HG02973 (cell line): ENCODE results near the gene MAP3K10.
"Not testable (repeated sequence)": the region's sequence is repeated elsewhere in the genome, so short reads cannot be mapped to it uniquely, and the experiment has no call there.

Experiments used
- ATAC-seq: cut with Tn5 transposase; IDR thresholded peaks from one replicate; pipeline ENCODE4 v1.9.1; 2021; ENCODE audit warnings: moderate library complexity; ENCODE audit not compliant: unreplicated experiment

The MAP3K10 gene

GRCh38 chr19:40216777-40217026, 25.5 kb downstream of the MAP3K10 start:
- ATAC-seq = no peak

GRCh38 chr19:40217027-40217810, 26.0 kb downstream of the MAP3K10 start:
- ATAC-seq = no peak

- no peak for ATAC-seq
Measured at GRCh38 chr19:40217934-40218890, 27.0 kb downstream of the MAP3K10 start, which contains the start of gene TTC9B. Gene TTC9B, minus strand, starts transcription at chr19:40218384. Its CDS starts 3 bp downstream, at chr19:40218381.

- ATAC-seq = not testable (repeated sequence)
Measured at GRCh38 chr19:40219029-40219428, 27.8 kb downstream of the MAP3K10 start.

GRCh38 chr19:40219721-40220276, 28.6 kb downstream of the MAP3K10 start:
- ATAC-seq = no peak

- ATAC-seq = no peak
Measured at GRCh38 chr19:40220674-40221073, 29.4 kb downstream of the MAP3K10 start.

- ATAC-seq = no peak
Measured at GRCh38 chr19:40221858-40222619, 30.8 kb downstream of the MAP3K10 start.

GRCh38 chr19:40223135-40223822, 32.1 kb downstream of the MAP3K10 start:
- ATAC-seq = no peak

- no peak for ATAC-seq
Measured at GRCh38 chr19:40224342-40225150, 33.3 kb downstream of the MAP3K10 start.

- ATAC-seq = no peak
Measured at GRCh38 chr19:40225440-40226305, 34.4 kb downstream of the MAP3K10 start.

- no peak for ATAC-seq
Measured at GRCh38 chr19:40228346-40228745, 37.1 kb downstream of the MAP3K10 start.

- no peak for ATAC-seq
Measured at GRCh38 chr19:40228863-40229262, 37.6 kb downstream of the MAP3K10 start.

- no peak for ATAC-seq
Measured at GRCh38 chr19:40229484-40229883, 38.3 kb downstream of the MAP3K10 start.

GRCh38 chr19:40229926-40230417, 38.7 kb downstream of the MAP3K10 start:
- ATAC-seq = no peak

GRCh38 chr19:40231057-40231456, 39.8 kb downstream of the MAP3K10 start:
- ATAC-seq = no peak

- no peak for ATAC-seq
Measured at GRCh38 chr19:40231544-40232424, 40.6 kb downstream of the MAP3K10 start.

GRCh38 chr19:40232479-40232878, 41.3 kb downstream of the MAP3K10 start:
- ATAC-seq = no peak
